Measurements from ENCODE around the gene MRPL4. TPM values are rescaled to one million over a fixed set of nuclear protein-coding genes. Genes with fewer than 3 reads are reported as not detected.
A peak's percentile ranks its signal among the peaks of the same experiment; 100 is the strongest.

The MRPL4 gene
- total and polyA plus RNA-seq, 2 experiments from 2014 or later: 92.0 to 171 TPM

DNA sequence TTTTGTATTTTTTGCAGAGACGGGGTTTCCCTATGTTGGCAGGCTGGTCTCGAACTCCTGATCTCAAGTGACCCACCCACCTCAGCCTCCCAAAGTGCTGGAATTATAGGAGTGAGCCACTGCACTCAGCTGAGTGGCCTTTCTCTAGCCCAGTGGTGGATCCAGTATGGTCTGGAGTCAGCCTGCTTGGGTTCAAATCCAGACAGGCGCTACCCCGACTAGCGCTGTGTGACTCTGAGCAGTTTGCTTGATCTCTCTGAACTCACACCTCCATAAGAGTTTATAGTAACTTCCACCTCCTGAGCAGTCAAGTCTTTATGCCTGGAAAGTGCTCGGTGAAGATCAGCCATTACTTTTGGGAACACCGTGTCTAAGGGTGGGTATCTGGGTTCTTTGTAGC is 31.3 kb upstream of the MRPL4 start:
- Mint-ChIP-seq H3K27me3 (ENCODE audit: insufficient read depth, low read depth, poor library complexity) (peaks cover 2% of the 10 kb centered on the region), H3K27ac (peak overlapping the region; percentile 93), H3K4me1 (peaks cover 17% of the 10 kb centered on the region), H3K9me3 (no peaks in the 10 kb centered on the region; the same call in 2 of the 3 replicates), H3K36me3 (ENCODE audit: low read depth) (peaks cover 8% of the 10 kb centered on the region), H3K4me3 (no peak overlapping the region)
- H3K9me2 ChIP-seq (ENCODE audit: insufficient read depth): no peaks in the 10 kb centered on the region; the same call in 1 of the 2 replicates
- H3F3A ChIP-seq (replicated peaks; ENCODE audit: low read depth): no peaks in the 10 kb centered on the region
- DNase-seq (ENCODE audit: low spot score): no peak
- TF ChIP-seq STAT1 (IDR thresholded peaks at IDR 0.05; ENCODE audit: unreplicated experiment) (no peak), ZNF331 (CRISPR knock-in tag; IDR thresholded peaks at IDR 0.05; ENCODE audit: low read depth) (no peak), CREB1 (CRISPR knock-in tag; IDR thresholded peaks at IDR 0.05; ENCODE audit: low read depth) (no peak), JUNB (IDR thresholded peaks at IDR 0.05; ENCODE audit: unreplicated experiment) (no peak), POLR2AphosphoS5 (IDR thresholded peaks at IDR 0.05; ENCODE audit: low read depth) (no peak), NANOG (IDR thresholded peaks at IDR 0.05; ENCODE audit: borderline replicate concordance) (no peak)
- TF ChIP-seq, protein P1, sequence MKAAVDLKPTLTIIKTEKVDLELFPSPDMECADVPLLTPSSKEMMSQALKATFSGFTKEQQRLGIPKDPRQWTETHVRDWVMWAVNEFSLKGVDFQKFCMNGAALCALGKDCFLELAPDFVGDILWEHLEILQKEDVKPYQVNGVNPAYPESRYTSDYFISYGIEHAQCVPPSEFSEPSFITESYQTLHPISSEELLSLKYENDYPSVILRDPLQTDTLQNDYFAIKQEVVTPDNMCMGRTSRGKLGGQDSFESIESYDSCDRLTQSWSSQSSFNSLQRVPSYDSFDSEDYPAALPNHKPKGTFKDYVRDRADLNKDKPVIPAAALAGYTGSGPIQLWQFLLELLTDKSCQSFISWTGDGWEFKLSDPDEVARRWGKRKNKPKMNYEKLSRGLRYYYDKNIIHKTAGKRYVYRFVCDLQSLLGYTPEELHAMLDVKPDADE (IDR thresholded peaks at IDR 0.05): no peak
- TF ChIP-seq, protein P2, sequence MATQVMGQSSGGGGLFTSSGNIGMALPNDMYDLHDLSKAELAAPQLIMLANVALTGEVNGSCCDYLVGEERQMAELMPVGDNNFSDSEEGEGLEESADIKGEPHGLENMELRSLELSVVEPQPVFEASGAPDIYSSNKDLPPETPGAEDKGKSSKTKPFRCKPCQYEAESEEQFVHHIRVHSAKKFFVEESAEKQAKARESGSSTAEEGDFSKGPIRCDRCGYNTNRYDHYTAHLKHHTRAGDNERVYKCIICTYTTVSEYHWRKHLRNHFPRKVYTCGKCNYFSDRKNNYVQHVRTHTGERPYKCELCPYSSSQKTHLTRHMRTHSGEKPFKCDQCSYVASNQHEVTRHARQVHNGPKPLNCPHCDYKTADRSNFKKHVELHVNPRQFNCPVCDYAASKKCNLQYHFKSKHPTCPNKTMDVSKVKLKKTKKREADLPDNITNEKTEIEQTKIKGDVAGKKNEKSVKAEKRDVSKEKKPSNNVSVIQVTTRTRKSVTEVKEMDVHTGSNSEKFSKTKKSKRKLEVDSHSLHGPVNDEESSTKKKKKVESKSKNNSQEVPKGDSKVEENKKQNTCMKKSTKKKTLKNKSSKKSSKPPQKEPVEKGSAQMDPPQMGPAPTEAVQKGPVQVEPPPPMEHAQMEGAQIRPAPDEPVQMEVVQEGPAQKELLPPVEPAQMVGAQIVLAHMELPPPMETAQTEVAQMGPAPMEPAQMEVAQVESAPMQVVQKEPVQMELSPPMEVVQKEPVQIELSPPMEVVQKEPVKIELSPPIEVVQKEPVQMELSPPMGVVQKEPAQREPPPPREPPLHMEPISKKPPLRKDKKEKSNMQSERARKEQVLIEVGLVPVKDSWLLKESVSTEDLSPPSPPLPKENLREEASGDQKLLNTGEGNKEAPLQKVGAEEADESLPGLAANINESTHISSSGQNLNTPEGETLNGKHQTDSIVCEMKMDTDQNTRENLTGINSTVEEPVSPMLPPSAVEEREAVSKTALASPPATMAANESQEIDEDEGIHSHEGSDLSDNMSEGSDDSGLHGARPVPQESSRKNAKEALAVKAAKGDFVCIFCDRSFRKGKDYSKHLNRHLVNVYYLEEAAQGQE (IDR thresholded peaks at IDR 0.05; ENCODE audit: unreplicated experiment): no peak
- TF ChIP-seq, protein P3, sequence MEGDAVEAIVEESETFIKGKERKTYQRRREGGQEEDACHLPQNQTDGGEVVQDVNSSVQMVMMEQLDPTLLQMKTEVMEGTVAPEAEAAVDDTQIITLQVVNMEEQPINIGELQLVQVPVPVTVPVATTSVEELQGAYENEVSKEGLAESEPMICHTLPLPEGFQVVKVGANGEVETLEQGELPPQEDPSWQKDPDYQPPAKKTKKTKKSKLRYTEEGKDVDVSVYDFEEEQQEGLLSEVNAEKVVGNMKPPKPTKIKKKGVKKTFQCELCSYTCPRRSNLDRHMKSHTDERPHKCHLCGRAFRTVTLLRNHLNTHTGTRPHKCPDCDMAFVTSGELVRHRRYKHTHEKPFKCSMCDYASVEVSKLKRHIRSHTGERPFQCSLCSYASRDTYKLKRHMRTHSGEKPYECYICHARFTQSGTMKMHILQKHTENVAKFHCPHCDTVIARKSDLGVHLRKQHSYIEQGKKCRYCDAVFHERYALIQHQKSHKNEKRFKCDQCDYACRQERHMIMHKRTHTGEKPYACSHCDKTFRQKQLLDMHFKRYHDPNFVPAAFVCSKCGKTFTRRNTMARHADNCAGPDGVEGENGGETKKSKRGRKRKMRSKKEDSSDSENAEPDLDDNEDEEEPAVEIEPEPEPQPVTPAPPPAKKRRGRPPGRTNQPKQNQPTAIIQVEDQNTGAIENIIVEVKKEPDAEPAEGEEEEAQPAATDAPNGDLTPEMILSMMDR (conservative IDR thresholded peaks at IDR 0.05; ENCODE audit: low read depth in 2 of 2): no peak
- H4K20me1 ChIP-seq (replicated peaks; ENCODE audit: insufficient read depth): no peaks in the 10 kb centered on the region
- H2AFZ ChIP-seq: no peak overlapping the region
- no peak overlapping the region for H3K27ac ChIP-seq (ENCODE audit: low read depth)
- no peak for ATAC-seq
- no peaks in the 10 kb centered on the region for H3K36me3 ChIP-seq (ENCODE audit: insufficient read depth)
- H3K27me3 ChIP-seq (ENCODE audit: insufficient read depth): no peaks in the 10 kb centered on the region
- H3K79me2 ChIP-seq (replicated peaks; ENCODE audit: insufficient read depth): no peaks in the 10 kb centered on the region
- H3K4me3 ChIP-seq: no peak overlapping the region
- H3K4me2 ChIP-seq: no peak overlapping the region
- H3K4me1 ChIP-seq (ENCODE audit: insufficient read depth): no peaks in the 10 kb centered on the region
